DOHH2 (cell line): ENCODE data around the gene RPH3AL.

Experiments used
- H3F3A ChIP-seq: fragments of 200-600 bp; sonication (generic), shearing (Covaris generic); 2 replicates; pipeline ENCODE4 v1.6.0; 2016; ENCODE audit warnings: antibody characterized with exemption, mild to moderate bottlenecking; ENCODE audit not compliant: control insufficient read depth, insufficient read depth
- H3K27ac ChIP-seq: fragments of 200-600 bp; sonication (generic); 2 replicates; pipeline ENCODE4 v1.5.1; 2014; ENCODE audit warnings: low read depth, mild to moderate bottlenecking, low read length, moderate library complexity
- H3K27me3 ChIP-seq: fragments of 200-600 bp; sonication (generic); 2 replicates; pipeline ENCODE4 v1.6.1; 2014; ENCODE audit warnings: mild to moderate bottlenecking, low read length, mixed read lengths; ENCODE audit not compliant: control insufficient read depth
- H3K36me3 ChIP-seq: fragments of 200-600 bp; sonication (generic); 2 replicates; pipeline ENCODE4 v1.6.1; 2014; ENCODE audit warnings: mild to moderate bottlenecking, low read length, moderate library complexity, mixed read lengths; ENCODE audit not compliant: control insufficient read depth
- H3K4me1 ChIP-seq: fragments of 200-600 bp; sonication (generic); 2 replicates; pipeline ENCODE4 v1.6.1; 2014; ENCODE audit warnings: mild to moderate bottlenecking, low read length, mixed read lengths; ENCODE audit not compliant: control insufficient read depth
- H3K4me2 ChIP-seq: fragments of 200-600 bp; sonication (generic); 2 replicates; pipeline ENCODE4 v1.6.0; 2014; ENCODE audit warnings: mild to moderate bottlenecking, low read length, moderate library complexity
- H3K4me3 ChIP-seq: fragments of 200-600 bp; sonication (generic); 2 replicates; pipeline ENCODE4 v1.5.1; 2014; ENCODE audit warnings: mild to moderate bottlenecking, low read length, mixed read lengths
- H3K79me2 ChIP-seq: fragments of 200-600 bp; sonication (generic); 2 replicates; pipeline ENCODE4 v1.6.1; 2014; ENCODE audit warnings: mild to moderate bottlenecking, low read length, mixed read lengths; ENCODE audit not compliant: control insufficient read depth
- H3K9me2 ChIP-seq: fragments of 200-600 bp; sonication (generic); replicated peaks from 2 replicates; pipeline ENCODE4 v1.6.1; 2014; ENCODE audit warnings: mild to moderate bottlenecking, low read length, mixed read lengths; ENCODE audit not compliant: control insufficient read depth
- H3K9me3 ChIP-seq: fragments of 200-600 bp; sonication (generic); 2 replicates; pipeline ENCODE4 v1.6.1; 2014; ENCODE audit warnings: antibody characterized with exemption, low read length, mixed read lengths; ENCODE audit not compliant: control insufficient read depth, insufficient read depth
- H4K20me1 ChIP-seq: fragments of 200-600 bp; sonication (generic); 2 replicates; pipeline ENCODE4 v1.6.0; 2014; ENCODE audit warnings: low read depth, mild to moderate bottlenecking, antibody characterized with exemption, low read length, moderate library complexity; ENCODE audit not compliant: control insufficient read depth, insufficient read depth
- CTCF ChIP-seq: fragments of 200-600 bp; sonication (generic); IDR thresholded peaks from one replicate; pipeline ENCODE4 v1.5.1; 2014; ENCODE audit warnings: antibody characterized with exemption, mild to moderate bottlenecking, low read depth, low read length; ENCODE audit not compliant: poor library complexity, severe bottlenecking
- EZH2phosphoT487 ChIP-seq: fragments of 200-600 bp; sonication (generic); IDR thresholded peaks from 2 replicates; pipeline ENCODE4 v1.6.1; 2017; ENCODE audit warnings: borderline replicate concordance, mild to moderate bottlenecking, antibody characterized with exemption, low read length, moderate library complexity, mixed read lengths

RPH3AL gene

DNA sequence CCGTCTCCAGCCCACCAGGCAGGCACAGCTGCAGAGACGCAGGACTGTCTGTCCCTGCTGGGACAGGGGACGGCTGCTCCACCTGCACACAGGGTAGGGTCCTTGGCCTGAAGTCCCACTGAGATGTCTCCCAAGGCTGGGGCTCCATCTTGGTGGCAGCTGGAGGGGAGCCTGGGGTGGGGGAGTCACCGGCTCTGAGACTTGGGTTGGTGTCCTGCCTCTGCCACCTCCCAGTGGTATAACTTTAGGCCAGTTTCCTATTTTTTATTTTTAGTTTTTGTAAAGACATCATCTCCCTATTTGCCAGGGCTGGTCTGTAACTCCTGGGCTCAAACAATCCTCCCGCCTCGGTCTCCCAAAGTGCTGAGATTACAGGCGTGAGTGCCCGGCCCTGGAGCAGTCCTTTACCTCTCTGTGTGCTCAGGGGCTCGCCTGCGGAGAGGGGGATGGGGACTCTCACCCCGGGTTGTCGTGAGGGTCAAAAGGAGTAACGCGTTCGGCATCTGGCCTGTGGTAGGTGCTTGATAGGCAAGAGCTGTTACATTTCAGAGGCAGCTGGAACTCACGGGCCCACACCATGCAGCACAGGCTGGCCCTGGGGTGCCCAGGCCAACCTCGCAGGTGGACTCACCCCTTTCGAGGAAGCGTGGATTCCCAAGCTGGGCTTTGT lies 124.5 kb downstream of the RPH3AL start:
- Histone ChIP-seq H3F3A (no peaks in the 10 kb centered on the region), H3K9me3 (no peaks in the 10 kb centered on the region), H3K36me3 (no peaks in the 10 kb centered on the region), H3K27me3 (no peaks in the 10 kb centered on the region; the same call in 1 of the 2 replicates), H3K4me3 (no peak overlapping the region), H3K27ac (no peak overlapping the region), H3K4me2 (no peak overlapping the region), H4K20me1 (no peaks in the 10 kb centered on the region), H3K4me1 (peaks cover 12% of the 10 kb centered on the region), H3K79me2 (no peaks in the 10 kb centered on the region), H3K9me2 (no peaks in the 10 kb centered on the region)
- no peak for TF ChIP-seq EZH2phosphoT487
- TF ChIP-seq CTCF: no peak

- Histone ChIP-seq H3K79me2 (no peaks in the 10 kb centered on the region), H3K9me2 (no peaks in the 10 kb centered on the region), H3K4me2 (no peak overlapping the region), H3K4me3 (no peak overlapping the region), H3F3A (no peaks in the 10 kb centered on the region), H3K9me3 (no peaks in the 10 kb centered on the region), H3K27me3 (no peaks in the 10 kb centered on the region; the same call in 1 of the 2 replicates), H3K27ac (no peak overlapping the region), H3K36me3 (no peaks in the 10 kb centered on the region), H3K4me1 (peaks cover 12% of the 10 kb centered on the region), H4K20me1 (no peaks in the 10 kb centered on the region)
- no peak for TF ChIP-seq EZH2phosphoT487
- no peak for TF ChIP-seq CTCF
Measured at GRCh38 chr17:227078-227945, 125.3 kb downstream of the RPH3AL start.

- TF ChIP-seq CTCF: no peak
- TF ChIP-seq EZH2phosphoT487: no peak
- Histone ChIP-seq H3K36me3 (no peaks in the 10 kb centered on the region), H3K4me2 (no peak overlapping the region), H3K79me2 (no peaks in the 10 kb centered on the region), H3K27me3 (no peaks in the 10 kb centered on the region), H3K4me1 (peaks cover 3% of the 10 kb centered on the region), H3K9me3 (no peaks in the 10 kb centered on the region), H3K27ac (no peak overlapping the region), H3K4me3 (no peak overlapping the region), H4K20me1 (no peaks in the 10 kb centered on the region), H3F3A (no peaks in the 10 kb centered on the region), H3K9me2 (no peaks in the 10 kb centered on the region)
Measured at GRCh38 chr17:226108-227077, 126.2 kb downstream of the RPH3AL start.
